OCI-LY1 (cell line): ENCODE results near the gene STX2.

Source experiments
- EZH2 ChIP-seq: fragments of 200-600 bp; sonication (generic), shearing (Covaris generic); IDR thresholded peaks from 2 replicates; pipeline ENCODE4 v1.8.0; 2017; ENCODE audit warnings: borderline replicate concordance, mixed run types, mild to moderate bottlenecking, antibody characterized with exemption, low read length, moderate library complexity, mixed read lengths
- TF ChIP-seq, protein P1 (sequence below): fragments of 200-600 bp; sonication (generic), shearing (Covaris generic); IDR thresholded peaks from 2 replicates; pipeline ENCODE4 v1.5.1; 2017; ENCODE audit warnings: mild to moderate bottlenecking, antibody characterized with exemption, low read length, moderate library complexity, mixed read lengths

DNA sequence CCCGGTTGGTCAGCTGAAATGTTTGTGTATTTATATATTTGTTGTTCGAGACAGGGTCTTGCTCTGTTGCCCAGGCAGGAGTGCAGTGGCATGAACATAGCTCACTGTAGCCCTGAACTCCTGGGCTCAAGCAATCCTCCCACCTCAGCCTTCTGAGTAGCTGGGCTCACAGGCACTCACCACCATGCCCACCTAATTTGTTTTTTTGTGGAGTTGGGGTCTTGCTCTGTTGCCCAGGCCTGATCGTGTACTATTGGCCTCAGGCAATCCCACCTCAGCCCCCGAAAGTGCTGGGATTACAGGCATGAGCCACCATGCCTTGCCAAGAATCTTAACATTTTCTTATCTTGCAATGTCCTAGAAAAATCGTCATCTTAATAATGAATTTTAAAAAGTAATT lies 36.1 kb upstream of the STX2 start:
- no peak for TF ChIP-seq EZH2
- TF ChIP-seq, protein P1, sequence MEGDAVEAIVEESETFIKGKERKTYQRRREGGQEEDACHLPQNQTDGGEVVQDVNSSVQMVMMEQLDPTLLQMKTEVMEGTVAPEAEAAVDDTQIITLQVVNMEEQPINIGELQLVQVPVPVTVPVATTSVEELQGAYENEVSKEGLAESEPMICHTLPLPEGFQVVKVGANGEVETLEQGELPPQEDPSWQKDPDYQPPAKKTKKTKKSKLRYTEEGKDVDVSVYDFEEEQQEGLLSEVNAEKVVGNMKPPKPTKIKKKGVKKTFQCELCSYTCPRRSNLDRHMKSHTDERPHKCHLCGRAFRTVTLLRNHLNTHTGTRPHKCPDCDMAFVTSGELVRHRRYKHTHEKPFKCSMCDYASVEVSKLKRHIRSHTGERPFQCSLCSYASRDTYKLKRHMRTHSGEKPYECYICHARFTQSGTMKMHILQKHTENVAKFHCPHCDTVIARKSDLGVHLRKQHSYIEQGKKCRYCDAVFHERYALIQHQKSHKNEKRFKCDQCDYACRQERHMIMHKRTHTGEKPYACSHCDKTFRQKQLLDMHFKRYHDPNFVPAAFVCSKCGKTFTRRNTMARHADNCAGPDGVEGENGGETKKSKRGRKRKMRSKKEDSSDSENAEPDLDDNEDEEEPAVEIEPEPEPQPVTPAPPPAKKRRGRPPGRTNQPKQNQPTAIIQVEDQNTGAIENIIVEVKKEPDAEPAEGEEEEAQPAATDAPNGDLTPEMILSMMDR: no peak
